DMS114 treated with DMSO at 0.1 percent for 48 hours (cell line): ENCODE data around the gene KRTAP9-1.
"Not testable (repeated sequence)": the region's sequence is repeated elsewhere in the genome, so short reads cannot be mapped to it uniquely, and the experiment has no call there.

ENCODE experiments used
- DNase-seq: peaks from one replicate; lab custom pipeline; 2025; ENCODE audit not compliant: unreplicated experiment; lab: John Stamatoyannopoulos, UW

KRTAP9-1 gene, protein sequence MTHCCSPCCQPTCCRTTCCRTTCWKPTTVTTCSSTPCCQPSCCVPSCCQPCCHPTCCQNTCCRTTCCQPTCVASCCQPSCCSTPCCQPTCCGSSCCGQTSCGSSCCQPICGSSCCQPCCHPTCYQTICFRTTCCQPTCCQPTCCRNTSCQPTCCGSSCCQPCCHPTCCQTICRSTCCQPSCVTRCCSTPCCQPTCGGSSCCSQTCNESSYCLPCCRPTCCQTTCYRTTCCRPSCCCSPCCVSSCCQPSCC

GRCh38 chr17:41189837-41190318, at the start of gene KRTAP9-1:
KRTAP9-1 (plus strand) TSS chr17:41189887; CDS start chr17:41189887, 0 bp downstream.
- DNase-seq: not testable (repeated sequence)

GRCh38 chr17:41140360-41141131, 49.1 kb upstream of the KRTAP9-1 start, which contains the start of gene KRTAP4-6:
KRTAP4-6 (minus strand) TSS chr17:41140544; CDS start chr17:41140487, 57 bp downstream.
- no peak for DNase-seq

- no peak for DNase-seq
Measured at GRCh38 chr17:41141361-41141760, 48.3 kb upstream of the KRTAP9-1 start.

- no peak for DNase-seq
Measured at GRCh38 chr17:41144846-41145245, 44.8 kb upstream of the KRTAP9-1 start.

GRCh38 chr17:41145261-41145660, 44.4 kb upstream of the KRTAP9-1 start:
- no peak for DNase-seq

- DNase-seq: no peak
Measured at GRCh38 chr17:41147531-41148204, 42.0 kb upstream of the KRTAP9-1 start.

GRCh38 chr17:41148971-41149651, 40.6 kb upstream of the KRTAP9-1 start:
- DNase-seq: not testable (repeated sequence)

GRCh38 chr17:41149652-41149985, 40.1 kb upstream of the KRTAP9-1 start, which contains the start of gene KRTAP4-5:
KRTAP4-5 (minus strand) TSS chr17:41149825; CDS start chr17:41149767, 58 bp downstream.
- DNase-seq: no peak

DNA sequence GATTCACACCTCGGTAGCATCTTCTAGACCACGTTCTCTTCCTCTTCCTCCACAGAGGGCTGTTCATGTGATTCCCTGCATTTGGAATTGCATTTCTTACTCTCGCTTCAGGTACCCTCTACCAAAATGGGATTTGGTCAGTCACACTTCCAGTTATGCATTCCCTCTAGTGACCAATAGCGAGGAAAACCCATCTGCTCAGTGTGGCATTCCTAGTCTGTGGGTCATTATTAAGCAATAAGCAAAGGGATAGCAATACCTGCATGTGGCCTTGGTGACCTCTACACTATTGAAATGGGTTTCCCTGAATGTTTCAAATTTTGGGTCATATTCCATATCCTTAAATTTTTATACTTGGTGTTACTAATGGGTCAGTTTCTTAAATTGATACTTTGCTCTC, 39.7 kb upstream of the KRTAP9-1 start:
- DNase-seq: no peak

GRCh38 chr17:41151525-41151924, 38.2 kb upstream of the KRTAP9-1 start:
- DNase-seq: no peak

DNA sequence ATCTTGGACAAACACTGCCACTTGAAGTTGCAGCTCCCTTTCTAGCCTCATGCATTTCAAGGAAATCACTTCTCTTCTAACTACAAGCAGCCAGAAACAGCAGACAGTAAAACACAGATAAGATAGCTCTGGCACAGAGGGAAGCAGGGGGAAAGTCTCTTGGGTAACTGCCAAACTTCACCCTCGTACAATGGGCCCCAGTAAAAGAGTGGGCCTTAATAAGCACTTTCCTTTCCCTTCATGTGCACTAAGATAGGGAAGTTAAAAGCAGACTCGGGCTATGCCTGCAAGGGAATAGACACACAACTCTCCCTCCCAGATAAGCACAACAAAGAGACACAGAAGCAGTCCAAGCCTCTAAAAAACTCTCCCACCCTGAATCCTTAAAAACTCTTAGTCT, 35.8 kb upstream of the KRTAP9-1 start:
- DNase-seq: no peak

DNA sequence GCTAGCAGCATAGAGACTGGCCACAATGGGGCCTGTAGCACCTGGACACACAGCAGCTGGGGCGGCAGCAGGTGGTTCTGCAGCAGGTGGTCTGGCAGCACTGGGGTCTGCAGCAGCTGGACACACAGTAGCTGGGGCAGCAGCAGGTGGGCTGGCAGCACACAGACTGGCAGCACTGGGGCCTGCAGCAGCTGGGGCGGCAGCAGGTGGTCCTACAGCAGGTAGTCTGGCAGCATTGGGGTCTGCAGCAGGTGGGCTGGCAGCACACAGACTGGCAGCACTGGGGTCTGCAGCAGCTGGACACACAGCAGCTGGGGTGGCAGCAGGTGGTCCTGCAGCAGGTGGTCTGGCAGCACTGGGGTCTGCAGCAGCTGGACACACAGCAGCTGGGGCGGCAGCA, 29.5 kb upstream of the KRTAP9-1 start:
- not testable (repeated sequence) for DNase-seq

GRCh38 chr17:41160648-41161047, 29.0 kb upstream of the KRTAP9-1 start, which contains the start of gene KRTAP4-4:
KRTAP4-4 (minus strand) TSS chr17:41160748; CDS start chr17:41160691, 57 bp downstream.
- DNase-seq: no peak

DNA sequence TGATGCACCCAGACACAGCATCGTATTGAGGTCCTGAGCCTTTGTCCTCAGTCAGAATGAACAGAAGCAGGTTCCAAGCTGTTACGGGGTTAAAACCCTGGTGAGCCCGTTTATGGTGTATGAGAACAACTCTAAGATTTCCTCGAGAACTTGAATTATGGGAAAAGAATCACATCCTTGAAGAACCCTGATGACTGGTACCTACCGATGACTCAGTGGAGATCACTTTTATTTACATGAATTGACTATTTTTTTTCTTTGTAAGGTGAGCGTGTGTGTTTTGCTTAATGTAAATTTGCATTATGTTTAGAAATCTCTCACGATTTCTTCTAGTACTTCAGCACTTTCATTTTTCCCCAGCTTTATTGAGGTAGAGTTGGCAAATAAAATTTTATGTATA, 25.9 kb upstream of the KRTAP9-1 start:
- DNase-seq: no peak

DNA sequence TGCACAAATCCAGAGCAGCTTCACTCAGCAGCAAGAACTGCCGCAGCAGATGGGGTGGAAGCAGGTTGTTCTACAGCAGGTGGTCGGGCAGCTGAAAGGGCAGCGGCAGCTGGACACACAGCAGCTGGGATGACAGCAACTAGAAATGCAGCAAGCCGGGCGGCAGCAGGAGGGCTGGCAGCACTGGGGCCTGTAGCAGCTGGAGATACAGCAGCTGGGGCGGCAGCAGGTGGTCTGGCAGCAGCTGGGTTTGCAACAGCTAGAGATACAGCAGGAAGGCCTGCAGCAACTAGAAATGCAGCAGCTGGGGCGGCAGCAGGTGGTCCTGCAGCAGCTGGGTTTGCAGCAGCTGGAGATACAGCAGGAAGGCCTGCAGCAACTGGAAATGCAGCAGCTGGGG, 22.1 kb upstream of the KRTAP9-1 start:
- DNase-seq: no peak

- no peak for DNase-seq
Measured at GRCh38 chr17:41168121-41168520, 21.6 kb upstream of the KRTAP9-1 start, which contains the start of gene KRTAP4-3. KRTAP4-3 (minus strand) TSS chr17:41168221; CDS start chr17:41168172, 49 bp downstream.

DNA sequence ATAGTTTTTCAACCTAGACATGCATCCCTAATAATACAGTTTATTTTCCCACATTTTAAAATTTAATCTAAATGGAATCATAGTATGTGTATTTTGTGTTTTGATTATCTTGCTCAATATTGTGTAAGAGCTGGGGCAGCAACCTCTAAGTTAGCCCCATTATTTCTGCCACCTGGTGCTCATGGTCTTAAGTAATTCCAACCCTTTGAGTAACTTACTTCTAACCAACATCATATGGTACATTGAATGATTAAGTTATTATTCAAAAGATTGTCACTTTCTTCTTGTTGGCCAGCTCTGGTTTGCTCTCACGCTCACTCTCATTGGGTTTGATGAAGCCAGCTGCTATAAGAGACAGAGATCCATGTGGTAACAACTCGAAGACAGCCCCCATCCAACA, 17.8 kb upstream of the KRTAP9-1 start:
- no peak for DNase-seq

DNA sequence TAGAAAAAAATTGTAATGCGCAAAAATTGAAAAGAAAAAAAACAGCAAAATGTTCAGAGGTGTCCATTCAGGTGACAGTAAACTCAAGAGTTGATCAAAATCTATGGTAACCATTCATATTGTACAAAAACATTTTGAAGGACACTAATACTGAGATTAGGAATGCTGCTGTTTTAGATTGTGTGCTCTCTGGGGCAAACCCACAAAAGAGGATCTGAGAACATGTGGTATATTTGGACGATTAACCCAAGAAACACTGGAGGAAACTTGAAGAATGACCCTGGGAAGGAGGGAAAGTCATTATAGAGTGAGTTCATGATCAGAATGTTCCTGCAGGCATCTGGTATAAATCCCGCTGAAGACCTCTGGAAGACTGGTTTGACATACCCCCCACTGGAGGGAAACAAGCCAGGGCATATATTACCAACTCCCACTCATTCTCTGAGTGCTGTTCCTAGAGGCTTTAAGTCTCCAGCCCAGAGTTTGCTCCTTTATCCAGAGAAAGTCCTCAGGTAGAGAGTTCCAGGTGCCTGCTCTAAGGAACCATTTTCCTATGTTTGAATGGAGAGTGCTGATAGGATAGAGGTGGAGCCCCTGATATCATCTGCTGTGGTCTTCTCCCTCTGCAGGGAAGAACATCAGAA, 12.8 kb upstream of the KRTAP9-1 start:
- no peak for DNase-seq

DNA sequence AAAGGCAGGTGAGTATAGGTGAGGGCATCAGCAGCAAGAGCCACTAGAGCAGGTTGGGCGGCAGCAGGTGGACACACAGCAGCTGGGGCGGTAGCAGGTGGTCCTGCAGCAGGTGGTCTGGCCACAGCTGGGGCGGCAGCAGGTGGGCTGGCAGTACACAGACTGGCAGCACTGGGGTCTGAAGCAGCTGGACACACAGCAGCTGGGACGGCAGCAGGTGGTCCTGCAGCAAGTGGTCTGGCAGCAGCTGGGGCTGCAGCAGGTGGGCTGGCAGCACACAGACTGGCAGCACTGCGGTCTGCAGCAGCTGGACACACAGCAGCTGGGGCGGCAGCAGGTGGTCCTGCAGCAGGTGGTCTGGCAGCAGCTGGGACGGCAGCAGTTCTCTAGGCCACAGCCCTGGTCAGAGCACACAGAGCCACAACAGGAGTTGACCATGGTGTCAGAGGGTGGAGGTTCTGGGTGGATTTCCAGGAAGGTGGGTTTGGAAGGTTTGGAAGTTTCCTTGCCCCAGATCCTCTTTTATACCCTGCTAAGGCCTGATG, 11.9 kb upstream of the KRTAP9-1 start, which contains the start of gene KRTAP4-2:
TSS of gene KRTAP4-2 (minus strand) at position 495 of the 545 bp plus-strand sequence. CDS start at position 438, 57 bp downstream.
- DNase-seq: no peak

GRCh38 chr17:41178341-41178740, 11.3 kb upstream of the KRTAP9-1 start:
- no peak for DNase-seq
